ENCODE measurements around the gene HEXIM1.

HEXIM1 gene

GRCh38 chr17:45108595-45109521, 39.4 kb upstream of the HEXIM1 start:
- no peak for TF ChIP-seq ZNF274 (IDR thresholded peaks at IDR 0.05; ENCODE audit: low read depth, low read length)
- H3K4me3 ChIP-seq (ENCODE audit: low read length), result no peak overlapping the region

- TF ChIP-seq ZNF274 (IDR thresholded peaks at IDR 0.05; ENCODE audit: low read depth, low read length), result no peak
- H3K4me3 ChIP-seq (ENCODE audit: low read length), result no peak overlapping the region
Observed at GRCh38 chr17:45110676-45111611, 37.3 kb upstream of the HEXIM1 start.

- H3K4me3 ChIP-seq (ENCODE audit: low read length), result no peak overlapping the region
- no peak for TF ChIP-seq ZNF274 (IDR thresholded peaks at IDR 0.05; ENCODE audit: low read depth, low read length)
Observed at GRCh38 chr17:45111850-45112249, 36.4 kb upstream of the HEXIM1 start.

- no peak overlapping the region for H3K4me3 ChIP-seq (ENCODE audit: low read length)
- no peak for TF ChIP-seq ZNF274 (IDR thresholded peaks at IDR 0.05; ENCODE audit: low read depth, low read length)
Observed at GRCh38 chr17:45112559-45113423, 35.5 kb upstream of the HEXIM1 start.

GRCh38 chr17:45113424-45113754, 34.9 kb upstream of the HEXIM1 start:
- no peak overlapping the region for H3K4me3 ChIP-seq (ENCODE audit: low read length)
- no peak for TF ChIP-seq ZNF274 (IDR thresholded peaks at IDR 0.05; ENCODE audit: low read depth, low read length)

GRCh38 chr17:45114117-45114932, 34.0 kb upstream of the HEXIM1 start:
- H3K4me3 ChIP-seq (ENCODE audit: low read length), result no peak overlapping the region
- TF ChIP-seq ZNF274 (IDR thresholded peaks at IDR 0.05; ENCODE audit: low read depth, low read length), result no peak

GRCh38 chr17:45115015-45115625, 33.2 kb upstream of the HEXIM1 start:
- H3K4me3 ChIP-seq (ENCODE audit: low read length), result no peak overlapping the region
- TF ChIP-seq ZNF274 (IDR thresholded peaks at IDR 0.05; ENCODE audit: low read depth, low read length), result no peak

GRCh38 chr17:45115871-45116270, 32.4 kb upstream of the HEXIM1 start:
- no peak overlapping the region for H3K4me3 ChIP-seq (ENCODE audit: low read length)
- TF ChIP-seq ZNF274 (IDR thresholded peaks at IDR 0.05; ENCODE audit: low read depth, low read length), result no peak

GRCh38 chr17:45116434-45117016, 31.8 kb upstream of the HEXIM1 start:
- H3K4me3 ChIP-seq (ENCODE audit: low read length), result no peak overlapping the region
- no peak for TF ChIP-seq ZNF274 (IDR thresholded peaks at IDR 0.05; ENCODE audit: low read depth, low read length)

- no peak for TF ChIP-seq ZNF274 (IDR thresholded peaks at IDR 0.05; ENCODE audit: low read depth, low read length)
- no peak overlapping the region for H3K4me3 ChIP-seq (ENCODE audit: low read length)
Observed at GRCh38 chr17:45117334-45117733, 30.9 kb upstream of the HEXIM1 start.

- TF ChIP-seq ZNF274 (IDR thresholded peaks at IDR 0.05; ENCODE audit: low read depth, low read length), result no peak
- no peak overlapping the region for H3K4me3 ChIP-seq (ENCODE audit: low read length)
Observed at GRCh38 chr17:45117848-45118646, 30.2 kb upstream of the HEXIM1 start.

- H3K4me3 ChIP-seq (ENCODE audit: low read length), result no peak overlapping the region
- no peak for TF ChIP-seq ZNF274 (IDR thresholded peaks at IDR 0.05; ENCODE audit: low read depth, low read length)
Observed at GRCh38 chr17:45118691-45119090, 29.6 kb upstream of the HEXIM1 start.

All from GM08714 (cell line).